KMS-11 (cell line): ENCODE data around the gene GRAP2.

Source experiments
- H2AFZ ChIP-seq: fragments of 200-600 bp; sonication (generic); 2 replicates; pipeline ENCODE4 v1.6.1; 2016; ENCODE audit warnings: antibody characterized with exemption, mixed run types, low read depth
- H3K27ac ChIP-seq: fragments of 200-600 bp; sonication (generic); 2 replicates; pipeline ENCODE4 v1.6.1; 2016; ENCODE audit warnings: mild to moderate bottlenecking, mixed run types
- H3K27me3 ChIP-seq: fragments of 200-600 bp; sonication (generic); 2 replicates; pipeline ENCODE4 v1.6.1; 2017; ENCODE audit warnings: mild to moderate bottlenecking, low read depth, mixed run types, moderate library complexity; ENCODE audit not compliant: insufficient read depth
- H3K36me3 ChIP-seq: fragments of 200-600 bp; sonication (generic); 2 replicates; pipeline ENCODE4 v1.6.1; 2017; ENCODE audit warnings: mild to moderate bottlenecking, mixed run types; ENCODE audit not compliant: insufficient read depth
- H3K4me1 ChIP-seq: fragments of 200-600 bp; sonication (generic); 2 replicates; pipeline ENCODE4 v1.6.1; 2016; ENCODE audit warnings: mild to moderate bottlenecking, low read depth, mixed run types; ENCODE audit not compliant: poor library complexity, severe bottlenecking
- H3K4me2 ChIP-seq: fragments of 200-600 bp; sonication (generic); 2 replicates; pipeline ENCODE4 v1.7.0; 2016; ENCODE audit warnings: mild to moderate bottlenecking, mixed run types
- H3K4me3 ChIP-seq: fragments of 200-600 bp; sonication (generic); IDR thresholded peaks from 2 replicates; pipeline ENCODE4 v1.6.1; 2017; ENCODE audit warnings: low read depth, low read length, mixed read lengths; ENCODE audit not compliant: insufficient read depth
- H3K79me2 ChIP-seq: fragments of 200-600 bp; sonication (generic); 2 replicates; pipeline ENCODE4 v1.6.1; 2016; ENCODE audit warnings: low read depth, mixed run types; ENCODE audit not compliant: insufficient read depth
- H3K9ac ChIP-seq: fragments of 200-600 bp; sonication (generic); 2 replicates; pipeline ENCODE4 v1.6.1; 2016; ENCODE audit warnings: mild to moderate bottlenecking, mixed run types
- H4K20me1 ChIP-seq: fragments of 200-600 bp; sonication (generic); 2 replicates; pipeline ENCODE4 v1.6.1; 2016; ENCODE audit warnings: mild to moderate bottlenecking, mixed run types; ENCODE audit not compliant: insufficient read depth
- TF ChIP-seq, protein P1 (sequence below): fragments of 200-600 bp; sonication (generic); conservative IDR thresholded peaks from 2 replicates; pipeline ENCODE4 v1.6.1; 2017; ENCODE audit warnings: low read depth, mild to moderate bottlenecking, antibody characterized with exemption, low read length, moderate library complexity, mixed read lengths

GRAP2 gene

DNA sequence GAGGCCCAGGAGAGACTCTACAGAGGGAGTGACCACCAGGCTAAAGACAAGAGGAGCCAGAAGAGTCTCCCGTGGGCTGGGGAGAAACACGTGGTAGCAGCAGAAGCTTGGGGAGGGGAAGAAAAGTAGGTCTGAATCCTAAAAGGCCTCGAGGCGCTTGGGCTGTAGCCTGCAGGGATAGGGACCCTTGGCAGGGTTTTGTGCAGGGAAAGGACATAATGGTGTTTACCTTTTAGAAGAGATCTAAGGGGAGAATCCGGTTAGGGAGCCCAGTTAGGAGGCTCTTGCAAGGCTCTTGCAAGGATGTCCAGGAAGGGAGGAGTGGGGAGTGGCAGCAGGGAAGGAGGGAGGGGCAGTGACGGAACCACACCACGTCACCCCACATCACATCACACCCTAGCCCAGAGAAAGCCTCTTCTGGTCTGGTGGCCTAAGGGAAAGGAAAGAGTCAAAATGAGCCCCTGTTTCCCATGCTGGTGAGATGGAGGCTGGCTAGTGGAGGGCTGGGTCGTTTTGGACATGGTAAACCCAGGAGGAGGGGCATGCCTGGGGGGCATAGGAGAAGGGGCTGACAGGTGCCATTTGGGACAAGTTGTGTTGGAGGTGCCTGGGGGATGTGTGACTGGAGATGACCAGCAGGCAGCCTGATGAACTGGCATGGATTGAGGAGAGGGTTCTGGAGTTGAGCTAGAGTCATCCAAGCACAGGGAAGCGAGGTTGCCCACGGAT, 87.7 kb downstream of the GRAP2 start:
- no peak overlapping the region for H3K4me3 ChIP-seq
- H3K4me1 ChIP-seq: no peaks in the 10 kb centered on the region
- no peak overlapping the region for H3K9ac ChIP-seq
- H3K4me2 ChIP-seq: no peak overlapping the region
- H3K27ac ChIP-seq: no peak overlapping the region
- H4K20me1 ChIP-seq: no peaks in the 10 kb centered on the region
- TF ChIP-seq, protein P1, sequence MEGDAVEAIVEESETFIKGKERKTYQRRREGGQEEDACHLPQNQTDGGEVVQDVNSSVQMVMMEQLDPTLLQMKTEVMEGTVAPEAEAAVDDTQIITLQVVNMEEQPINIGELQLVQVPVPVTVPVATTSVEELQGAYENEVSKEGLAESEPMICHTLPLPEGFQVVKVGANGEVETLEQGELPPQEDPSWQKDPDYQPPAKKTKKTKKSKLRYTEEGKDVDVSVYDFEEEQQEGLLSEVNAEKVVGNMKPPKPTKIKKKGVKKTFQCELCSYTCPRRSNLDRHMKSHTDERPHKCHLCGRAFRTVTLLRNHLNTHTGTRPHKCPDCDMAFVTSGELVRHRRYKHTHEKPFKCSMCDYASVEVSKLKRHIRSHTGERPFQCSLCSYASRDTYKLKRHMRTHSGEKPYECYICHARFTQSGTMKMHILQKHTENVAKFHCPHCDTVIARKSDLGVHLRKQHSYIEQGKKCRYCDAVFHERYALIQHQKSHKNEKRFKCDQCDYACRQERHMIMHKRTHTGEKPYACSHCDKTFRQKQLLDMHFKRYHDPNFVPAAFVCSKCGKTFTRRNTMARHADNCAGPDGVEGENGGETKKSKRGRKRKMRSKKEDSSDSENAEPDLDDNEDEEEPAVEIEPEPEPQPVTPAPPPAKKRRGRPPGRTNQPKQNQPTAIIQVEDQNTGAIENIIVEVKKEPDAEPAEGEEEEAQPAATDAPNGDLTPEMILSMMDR: no peak
- no peaks in the 10 kb centered on the region for H3K79me2 ChIP-seq
- H3K36me3 ChIP-seq: no peaks in the 10 kb centered on the region
- no peak overlapping the region for H2AFZ ChIP-seq
- H3K27me3 ChIP-seq: no peaks in the 10 kb centered on the region; the same call in 1 of the 2 replicates

DNA sequence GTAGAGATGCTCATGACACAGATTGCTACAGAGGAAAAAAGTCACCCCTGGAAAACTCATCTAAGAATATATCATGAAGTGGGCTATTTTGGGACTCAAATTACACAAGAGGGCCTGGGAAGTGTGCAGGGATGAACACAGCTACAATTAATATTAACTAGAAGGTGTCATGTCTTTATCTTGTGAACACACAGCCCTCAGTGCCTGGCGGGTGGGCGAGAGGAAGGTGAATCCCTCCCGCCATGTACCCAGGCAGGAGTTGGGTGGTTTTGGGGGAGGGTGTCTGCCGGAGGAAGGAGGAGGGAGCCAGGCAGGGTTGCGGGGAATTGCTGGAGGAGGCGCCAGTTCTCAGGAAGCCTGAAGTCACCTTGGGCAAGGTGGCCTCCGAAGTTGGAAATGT, 88.7 kb downstream of the GRAP2 start:
- H3K4me2 ChIP-seq: no peak overlapping the region
- no peak overlapping the region for H3K4me3 ChIP-seq
- no peaks in the 10 kb centered on the region for H3K4me1 ChIP-seq
- TF ChIP-seq, protein P1: no peak
- H2AFZ ChIP-seq: no peak overlapping the region
- H3K79me2 ChIP-seq: no peaks in the 10 kb centered on the region
- H3K9ac ChIP-seq: no peak overlapping the region
- H3K27ac ChIP-seq: no peak overlapping the region
- H4K20me1 ChIP-seq: no peaks in the 10 kb centered on the region
- H3K36me3 ChIP-seq: no peaks in the 10 kb centered on the region
- no peaks in the 10 kb centered on the region; the same call in 1 of the 2 replicates for H3K27me3 ChIP-seq

DNA sequence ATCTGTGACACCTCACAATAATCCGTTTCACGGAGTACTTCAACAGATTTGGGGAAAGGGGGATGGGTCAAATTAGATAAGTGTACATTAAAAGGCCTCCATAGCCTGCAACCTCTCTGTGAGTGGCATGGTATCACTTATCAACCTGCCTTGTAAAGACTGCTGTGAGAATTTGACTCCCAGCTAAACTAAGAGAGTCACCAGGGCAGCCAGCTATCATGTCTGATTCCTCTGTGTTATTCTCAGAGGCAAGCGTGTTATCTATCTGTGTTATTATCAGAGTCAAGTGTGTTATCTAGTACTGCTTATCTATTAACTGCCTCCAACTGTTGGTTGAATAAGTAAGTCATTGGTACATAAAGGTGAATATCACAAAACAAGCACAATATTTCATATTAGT, 89.8 kb downstream of the GRAP2 start:
- Histone ChIP-seq H2AFZ (no peak overlapping the region), H3K79me2 (no peaks in the 10 kb centered on the region), H4K20me1 (no peaks in the 10 kb centered on the region), H3K36me3 (no peaks in the 10 kb centered on the region), H3K4me3 (no peak overlapping the region), H3K9ac (no peak overlapping the region), H3K4me1 (no peaks in the 10 kb centered on the region), H3K27ac (no peak overlapping the region), H3K27me3 (no peaks in the 10 kb centered on the region), H3K4me2 (no peak overlapping the region)
- TF ChIP-seq, protein P1: no peak

DNA sequence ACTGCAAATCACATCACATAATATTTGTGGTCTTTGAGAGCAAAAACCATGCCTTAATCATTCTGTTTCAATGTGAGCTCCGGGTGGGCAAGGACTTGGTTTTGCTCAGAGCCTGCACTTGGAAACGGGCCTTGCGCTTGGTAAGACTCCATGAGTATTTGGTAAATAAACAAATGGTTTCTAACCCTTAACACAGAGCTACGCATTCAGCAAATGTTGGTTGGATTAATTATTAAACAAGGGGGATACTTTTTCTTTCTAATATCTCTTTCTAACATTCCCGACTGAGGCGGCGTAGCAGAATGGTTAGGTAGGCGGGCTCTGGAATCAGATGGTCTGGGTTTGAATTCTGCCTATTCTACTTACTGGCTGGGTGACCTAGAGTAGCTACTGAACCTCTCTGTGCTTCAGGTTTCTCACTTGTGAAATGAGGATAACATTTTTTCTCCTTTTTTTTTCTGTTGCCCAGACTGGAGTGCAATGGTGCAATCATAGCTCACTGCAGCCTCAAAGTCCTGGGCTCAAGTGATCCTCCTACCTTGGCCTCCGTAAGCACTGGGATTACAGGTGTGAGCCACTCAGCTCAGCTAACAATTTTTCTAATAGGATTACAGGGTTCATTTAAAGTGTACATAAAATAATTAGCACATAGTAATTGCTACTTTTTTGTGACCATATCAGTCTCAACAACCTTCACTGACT, 90.4 kb downstream of the GRAP2 start:
- H3K79me2 ChIP-seq: no peaks in the 10 kb centered on the region
- H3K9ac ChIP-seq: no peak overlapping the region
- H3K4me1 ChIP-seq: no peaks in the 10 kb centered on the region
- no peak overlapping the region for H2AFZ ChIP-seq
- H3K36me3 ChIP-seq: no peaks in the 10 kb centered on the region
- no peak overlapping the region for H3K4me3 ChIP-seq
- no peaks in the 10 kb centered on the region for H3K27me3 ChIP-seq
- TF ChIP-seq, protein P1: no peak
- H4K20me1 ChIP-seq: no peaks in the 10 kb centered on the region
- no peak overlapping the region for H3K4me2 ChIP-seq
- H3K27ac ChIP-seq: no peak overlapping the region
